HG02885 (cell line): ENCODE data around the gene PLXNB2.

Source experiments
- ATAC-seq: cut with Tn5 transposase; IDR thresholded peaks from one replicate; pipeline ENCODE4 v1.9.1; 2021; ENCODE audit warnings: mild to moderate bottlenecking; ENCODE audit not compliant: unreplicated experiment, poor library complexity

The PLXNB2 gene

DNA sequence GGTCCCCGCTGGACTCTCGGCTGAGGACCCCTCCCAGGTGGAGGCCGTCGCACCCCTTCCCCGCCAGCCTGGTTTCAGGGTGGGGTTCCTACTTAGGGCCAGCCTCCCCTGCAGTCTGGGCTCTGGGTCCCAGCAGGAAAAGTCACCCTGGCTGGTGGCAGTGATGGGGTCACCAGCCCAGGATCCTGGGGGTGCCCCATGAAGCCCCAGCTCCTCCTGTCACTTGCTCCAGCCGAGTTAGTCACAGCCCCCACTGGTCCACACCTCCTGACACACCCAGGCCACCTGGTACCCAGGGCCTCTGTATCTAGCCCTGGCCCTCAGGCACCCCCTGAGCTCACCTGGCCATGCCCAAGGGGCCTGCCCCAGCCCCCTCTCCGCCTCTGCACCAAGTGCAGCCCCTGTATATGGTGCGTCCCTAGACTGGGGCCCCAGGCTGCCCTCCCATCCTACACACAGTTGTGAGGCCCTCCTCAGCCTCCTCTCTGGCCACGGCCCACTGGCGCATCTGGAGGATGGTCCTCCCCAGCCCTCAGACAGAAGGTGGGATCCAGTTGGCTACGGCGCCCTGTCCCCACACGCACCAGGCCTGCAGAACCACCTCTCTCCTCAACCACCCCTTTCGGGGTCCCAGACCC lies 6.7 kb downstream of the PLXNB2 start:
- ATAC-seq: no peak

GRCh38 chr22:50299785-50300619 lies 7.4 kb downstream of the PLXNB2 start:
- ATAC-seq: no peak

GRCh38 chr22:50298937-50299784 lies 8.3 kb downstream of the PLXNB2 start:
- no peak for ATAC-seq

GRCh38 chr22:50298266-50298637 lies 9.2 kb downstream of the PLXNB2 start:
- no peak for ATAC-seq

- no peak for ATAC-seq
Measured at GRCh38 chr22:50297510-50298265, 9.8 kb downstream of the PLXNB2 start.

- no peak for ATAC-seq
Measured at GRCh38 chr22:50296658-50297490, 10.6 kb downstream of the PLXNB2 start.

GRCh38 chr22:50294319-50294656 lies 13.2 kb downstream of the PLXNB2 start:
- ATAC-seq: no peak

DNA sequence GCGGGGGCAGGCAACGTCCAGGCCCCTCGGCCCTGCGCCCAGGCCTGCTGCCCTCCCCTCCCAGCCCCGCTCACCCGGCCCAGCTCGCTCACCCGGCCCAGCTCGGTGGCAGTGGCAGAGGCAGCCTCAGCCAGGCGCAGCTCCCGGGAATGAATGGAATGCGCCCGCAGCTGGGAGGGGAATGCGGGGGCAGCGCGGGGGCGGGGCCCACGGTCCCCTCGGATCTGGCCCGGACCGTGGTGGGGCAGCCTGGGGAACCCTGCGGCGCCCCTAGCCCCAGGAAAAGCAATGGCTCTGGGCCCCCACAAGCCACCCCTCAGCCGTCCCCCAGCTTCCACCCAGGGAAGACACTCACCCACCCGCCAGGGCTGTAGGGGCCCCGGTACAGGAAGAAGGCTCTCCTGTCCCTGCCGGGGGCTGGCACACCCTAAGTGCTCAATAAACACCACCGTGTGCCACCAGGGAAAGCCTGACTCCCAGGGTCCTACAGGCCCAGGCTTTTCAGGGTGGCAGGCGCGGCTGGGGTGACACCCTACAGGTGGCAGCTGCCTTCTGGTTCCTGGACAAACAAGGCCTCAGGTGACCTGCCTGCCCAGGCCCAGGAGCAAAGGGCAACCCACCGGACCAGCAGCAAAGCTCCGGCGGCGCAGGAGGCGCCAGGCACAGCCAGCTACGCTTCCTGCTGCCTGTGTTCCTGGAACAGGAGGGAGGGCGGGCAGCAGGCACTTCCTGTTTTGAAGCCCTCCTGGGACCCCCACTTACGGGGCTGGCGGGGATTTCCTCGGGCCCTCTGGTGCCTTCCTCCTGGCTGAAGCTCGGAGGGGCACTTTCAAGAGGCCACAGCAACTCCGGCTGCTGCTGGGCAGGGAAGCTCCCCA lies 13.8 kb downstream of the PLXNB2 start:
- no peak for ATAC-seq

DNA sequence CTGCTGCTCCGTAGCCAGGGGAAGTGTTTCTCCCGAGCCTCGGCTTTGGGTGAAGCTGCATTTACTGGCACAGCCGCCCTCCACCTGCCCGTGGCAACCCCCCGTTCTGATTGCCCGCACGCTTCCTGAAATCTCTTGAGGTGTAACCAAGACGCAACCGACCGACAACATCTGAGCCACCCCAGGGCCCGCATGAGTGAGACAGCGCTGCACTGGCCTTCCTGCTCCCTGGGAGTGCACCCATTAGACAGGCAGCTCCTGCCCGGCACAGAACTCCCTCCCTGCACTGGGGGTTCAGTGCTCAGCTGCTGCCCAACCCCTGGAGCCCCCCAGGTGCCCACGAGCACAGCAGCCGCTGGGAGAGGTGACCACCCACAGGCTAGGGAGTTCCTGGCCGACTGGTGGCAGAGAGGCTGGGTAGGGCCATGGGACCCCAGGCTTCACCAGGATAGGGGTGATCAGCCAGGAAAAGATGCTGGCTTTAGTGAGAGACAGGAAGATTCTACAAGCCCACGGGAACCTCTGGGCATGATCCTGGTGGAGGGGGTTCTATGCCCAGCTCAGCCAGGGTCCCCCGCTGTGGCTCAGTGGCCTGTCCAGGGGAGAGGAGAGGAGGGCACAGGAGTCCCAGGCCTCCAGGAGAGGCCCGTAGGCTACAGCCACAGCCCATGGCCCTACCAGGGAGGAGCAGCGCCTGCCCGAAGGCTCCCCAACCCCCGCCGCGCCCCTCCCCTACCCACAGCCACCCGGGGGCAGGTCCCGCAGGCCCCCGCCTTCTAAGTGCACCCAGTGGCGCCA lies 14.6 kb downstream of the PLXNB2 start:
- ATAC-seq: no peak

GRCh38 chr22:50289942-50290630 lies 17.4 kb downstream of the PLXNB2 start:
- ATAC-seq: no peak

- no peak for ATAC-seq
Measured at GRCh38 chr22:50289151-50289941, 18.1 kb downstream of the PLXNB2 start.

DNA sequence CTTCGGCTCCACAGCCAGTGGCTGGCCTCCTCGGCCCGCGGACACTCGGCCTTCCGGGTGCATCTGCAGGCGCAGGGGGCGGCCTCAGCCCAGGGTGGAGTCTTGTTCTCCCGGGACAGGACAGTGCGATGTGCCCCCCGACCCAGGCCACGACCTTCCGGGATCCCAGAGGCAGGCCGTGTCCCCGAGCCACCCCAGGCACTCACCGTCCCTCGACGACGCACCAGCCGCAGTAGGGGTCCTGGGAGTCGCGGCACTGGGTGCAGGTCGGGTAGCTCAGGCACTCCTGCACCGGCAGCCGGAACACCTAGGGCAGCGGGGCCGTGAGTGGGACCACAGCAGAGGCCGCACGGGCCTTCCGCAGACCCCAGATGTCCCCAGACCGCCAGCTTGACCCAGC lies 19.7 kb downstream of the PLXNB2 start:
- ATAC-seq: no peak

DNA sequence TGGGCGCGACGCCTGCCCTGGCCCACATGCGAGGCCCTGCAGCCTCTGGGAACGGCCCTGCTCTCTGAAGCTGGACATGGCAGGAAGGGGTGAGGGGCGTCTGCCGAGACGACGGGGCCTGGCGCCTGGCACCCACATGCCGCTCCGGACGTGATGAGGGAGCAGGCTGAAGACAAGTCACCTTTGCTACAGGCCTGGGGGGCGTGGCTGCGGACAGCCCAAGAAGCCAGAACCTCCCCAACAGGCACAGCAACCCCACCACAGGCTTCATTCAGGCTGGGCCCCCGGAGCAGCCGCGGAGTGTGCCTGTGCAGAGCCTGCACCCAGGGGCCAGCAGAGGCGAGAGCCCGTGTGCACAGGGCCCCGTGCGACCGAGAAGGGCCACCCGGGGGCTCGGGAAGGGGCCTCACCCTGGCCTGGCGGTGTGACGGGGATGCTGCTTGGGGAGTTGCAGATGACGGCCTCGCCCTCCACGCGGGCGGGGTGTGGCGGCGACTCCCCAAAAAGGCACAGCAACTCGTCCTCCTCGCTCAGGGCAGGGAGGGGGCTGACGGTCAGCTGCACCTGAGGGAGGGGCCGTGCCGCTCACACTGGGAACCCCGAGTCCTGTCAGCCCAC lies 20.6 kb downstream of the PLXNB2 start:
- no peak for ATAC-seq

DNA sequence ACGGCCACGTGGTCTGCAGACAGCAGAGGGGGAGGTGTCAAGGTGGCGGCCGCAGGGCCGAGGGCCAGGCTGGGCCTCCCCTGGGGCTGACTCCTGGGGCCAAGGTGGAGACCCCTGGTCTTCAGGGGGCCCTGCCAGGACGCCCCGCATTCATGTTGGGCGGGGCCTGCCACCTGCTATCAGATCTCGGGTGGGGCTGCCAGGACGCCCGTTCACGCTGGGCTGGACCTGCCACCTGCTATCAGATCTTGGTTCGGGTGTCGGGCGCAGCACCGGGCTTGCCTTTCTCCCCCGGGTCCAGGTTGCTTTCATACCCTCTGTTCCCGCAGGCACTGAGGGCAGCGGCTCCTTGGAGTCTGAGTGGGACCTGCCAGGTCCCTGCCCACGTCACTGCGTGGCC lies 21.2 kb downstream of the PLXNB2 start:
- ATAC-seq: no peak

DNA sequence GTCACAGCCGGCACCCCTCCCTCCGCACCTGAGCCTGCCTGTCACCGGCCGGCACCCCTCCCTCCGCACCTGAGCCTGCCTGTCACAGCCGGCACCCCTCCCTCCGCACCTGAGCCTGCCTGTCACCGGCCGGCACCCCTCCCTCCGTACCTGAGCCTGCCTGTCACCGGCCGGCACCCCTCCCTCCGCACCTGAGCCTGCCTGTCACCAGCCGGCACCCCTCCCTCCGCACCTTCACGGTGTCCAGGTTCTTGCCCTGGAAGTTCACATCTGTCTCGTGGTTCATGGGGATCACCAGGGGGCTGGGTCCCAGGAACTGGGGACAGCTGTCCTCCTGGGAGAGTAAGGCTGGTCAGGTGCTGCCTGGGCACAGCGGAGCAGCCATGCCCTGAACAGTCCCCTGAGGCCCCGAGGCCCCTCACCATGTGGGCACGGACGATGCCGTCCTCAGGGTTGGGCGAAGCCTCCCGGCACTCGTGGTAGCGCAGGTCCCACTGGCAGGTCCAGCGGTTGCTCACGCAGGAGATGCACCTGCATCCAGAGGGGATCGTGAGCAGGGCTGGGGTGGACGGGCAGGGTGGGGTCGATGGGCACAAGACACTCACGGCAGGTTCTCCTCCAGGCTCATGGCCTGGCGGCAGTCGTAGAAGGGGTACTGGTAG lies 21.7 kb downstream of the PLXNB2 start:
- no peak for ATAC-seq

- no peak for ATAC-seq
Measured at GRCh38 chr22:50284479-50284878, 23.0 kb downstream of the PLXNB2 start.
